Measurements from ENCODE around the gene LAMB4. TPM values are rescaled to one million over a fixed set of nuclear protein-coding genes. Genes with fewer than 3 reads are reported as not detected.

Gene LAMB4
- total RNA-seq, 4 donors from 2014 or later, result 2.0 to 17.3 (median 4.3) TPM; not detected in 1

- no peak overlapping the region for H3K4me3 ChIP-seq
- TF ChIP-seq CTCF (IDR thresholded peaks at IDR 0.05) (no peak), POLR2A (IDR thresholded peaks at IDR 0.05) (no peak)
- no peaks in the 10 kb centered on the region for H3K27me3 ChIP-seq
- DNase-seq, result no peak
- peaks cover 0 to 21% (median 3%) of the 10 kb centered on the region in 4 donors for H3K4me1 ChIP-seq
- H3K36me3 ChIP-seq, result peaks cover 0 to 54% (median 0%) of the 10 kb centered on the region in 3 donors
- H3K27ac ChIP-seq, result no peak overlapping the region
- H3K9me3 ChIP-seq, result no peaks in the 10 kb centered on the region
Observed at GRCh38 chr7:107989618-107990373, 140.4 kb downstream of the LAMB4 start.

DNA sequence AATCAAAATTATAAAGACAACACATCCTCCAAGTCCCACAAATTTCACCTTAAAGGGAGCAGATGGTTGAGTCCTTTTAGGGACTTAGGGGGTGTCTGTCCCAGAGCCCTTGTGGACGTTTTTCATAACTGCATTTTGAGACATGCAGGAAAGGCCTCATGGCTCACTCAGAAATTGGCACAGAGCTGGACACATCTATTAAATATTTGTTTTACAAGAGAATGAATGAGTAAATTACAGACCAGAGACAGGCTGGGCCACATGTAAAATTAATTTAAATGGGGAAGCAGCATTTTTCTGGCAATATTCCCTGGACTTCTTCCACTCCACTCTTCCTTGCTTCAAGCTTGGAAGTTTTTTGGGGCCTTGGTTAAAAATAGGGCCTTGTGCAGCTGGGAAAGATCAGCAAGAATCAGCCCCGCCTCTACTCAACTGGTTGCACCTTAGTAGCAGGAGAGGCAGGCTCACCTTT, 147.2 kb downstream of the LAMB4 start:
- H3K27me3 ChIP-seq, result no peaks in the 10 kb centered on the region
- peaks cover 0 to 10% (median 0%) of the 10 kb centered on the region in 4 donors for H3K4me1 ChIP-seq
- TF ChIP-seq CTCF (IDR thresholded peaks at IDR 0.05), result peak in 3 of 6 experiments; percentile 10 to 33 (median 16)
- no peak for TF ChIP-seq POLR2A (IDR thresholded peaks at IDR 0.05)
- no peak overlapping the region for H3K4me3 ChIP-seq
- DNase-seq, result no peak
- H3K9me3 ChIP-seq, result no peaks in the 10 kb centered on the region
- H3K36me3 ChIP-seq, result peaks cover 0 to 64% (median 0%) of the 10 kb centered on the region in 3 donors
- peak overlapping the region in 1 of 4 donors; percentile 46 for H3K27ac ChIP-seq

DNA sequence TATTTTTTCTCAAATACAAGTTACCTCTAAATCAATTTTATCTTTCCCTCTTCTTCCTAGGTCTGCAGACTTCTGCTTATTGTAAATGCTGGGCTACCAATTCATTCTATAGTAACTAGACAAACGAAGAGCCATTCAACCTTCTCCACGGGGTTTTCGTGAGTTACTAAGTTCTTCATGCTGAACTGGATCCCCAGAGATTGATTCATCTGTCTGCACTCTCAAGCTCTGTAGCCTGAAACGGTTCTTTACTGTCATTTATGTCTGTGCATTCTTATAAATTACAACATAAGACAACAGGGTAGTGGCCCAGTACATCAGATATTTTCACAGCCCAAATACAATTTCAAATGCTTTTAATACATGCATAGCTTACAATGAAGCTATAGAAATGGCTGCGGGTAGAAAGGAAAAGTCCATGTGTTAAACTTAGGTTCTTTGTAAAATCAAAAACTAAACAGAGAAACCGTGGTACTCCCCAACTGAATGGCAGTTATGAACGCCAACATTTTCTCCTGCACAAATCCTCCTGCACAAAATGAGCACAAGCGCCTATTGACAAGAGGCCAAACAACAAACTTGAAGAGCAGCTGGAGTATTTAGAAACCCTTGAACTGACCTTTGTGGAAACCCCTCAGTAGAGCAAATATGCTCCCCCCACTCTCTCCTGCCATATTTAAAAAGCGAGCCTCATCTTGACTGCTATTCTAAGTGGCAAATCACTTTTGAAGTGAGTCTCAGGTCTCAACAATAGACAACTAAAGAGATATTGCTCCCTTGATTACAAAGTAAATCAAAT, 147.9 kb downstream of the LAMB4 start:
- Histone ChIP-seq H3K9me3 (no peaks in the 10 kb centered on the region), H3K27me3 (no peaks in the 10 kb centered on the region), H3K4me1 (peaks cover 0 to 10% (median 0%) of the 10 kb centered on the region in 4 donors), H3K27ac (peak overlapping the region in 1 of 4 donors; percentile 38), H3K36me3 (peaks cover 0 to 64% (median 0%) of the 10 kb centered on the region in 3 donors), H3K4me3 (no peak overlapping the region)
- no peak for DNase-seq
- TF ChIP-seq CTCF (IDR thresholded peaks at IDR 0.05), result no peak
- TF ChIP-seq POLR2A (IDR thresholded peaks at IDR 0.05), result no peak

GRCh38 chr7:107981466-107981865, 148.7 kb downstream of the LAMB4 start:
- H3K27me3 ChIP-seq, result no peaks in the 10 kb centered on the region
- peaks cover 0 to 10% (median 0%) of the 10 kb centered on the region in 4 donors for H3K4me1 ChIP-seq
- DNase-seq, result no peak
- no peaks in the 10 kb centered on the region for H3K9me3 ChIP-seq
- peaks cover 0 to 63% (median 0%) of the 10 kb centered on the region in 3 donors for H3K36me3 ChIP-seq
- TF ChIP-seq POLR2A (IDR thresholded peaks at IDR 0.05) (no peak), CTCF (IDR thresholded peaks at IDR 0.05) (no peak)
- H3K4me3 ChIP-seq, result no peak overlapping the region
- H3K27ac ChIP-seq, result no peak overlapping the region

GRCh38 chr7:107980671-107981190, 149.4 kb downstream of the LAMB4 start:
- H3K36me3 ChIP-seq, result peaks cover 0 to 63% (median 0%) of the 10 kb centered on the region in 3 donors
- H3K27ac ChIP-seq, result peak overlapping the region in 1 of 4 donors; percentile 23
- no peaks in the 10 kb centered on the region for H3K27me3 ChIP-seq
- H3K4me3 ChIP-seq, result no peak overlapping the region
- H3K9me3 ChIP-seq, result no peaks in the 10 kb centered on the region
- H3K4me1 ChIP-seq, result peaks cover 0 to 10% (median 0%) of the 10 kb centered on the region in 4 donors
- DNase-seq, result no peak
- TF ChIP-seq POLR2A (IDR thresholded peaks at IDR 0.05) (no peak), CTCF (IDR thresholded peaks at IDR 0.05) (no peak)

Measured in Peyer's patch (tissue), 4 donors.